H1 (cell line): ENCODE measurements around the gene SLC66A2. TPM values are rescaled to one million over a fixed set of nuclear protein-coding genes. Genes with fewer than 3 reads are reported as not detected.

Source experiments
- GABPA ChIP-seq: IDR thresholded peaks from 2 replicates; pipeline ENCODE4 v1.6.1; 2011; ENCODE audit warnings: mild to moderate bottlenecking, low read length, moderate library complexity, borderline replicate concordance; ENCODE audit not compliant: insufficient read depth
- HDAC6 ChIP-seq: IDR thresholded peaks from one replicate; pipeline ENCODE4 v1.7.1; 2012; ENCODE audit warnings: low read depth, mild to moderate bottlenecking, inconsistent platforms, low read length, moderate library complexity
- polyA plus RNA-seq, 7 experiments: library from polyadenylated mRNA; depleted of rRNA in 3 of 7; stranded (reverse) in 5 of 7; unstranded in 2 of 7; fragments of >200 nt in 5 of 7; fragments of 200-250 nt in 2 of 7; gene quantifications; 1 replicate in 5 of 7; 2 replicates in 1 of 7; 4 replicates in 1 of 7; pipeline versions ENCODE4 v1.2.1 to v1.2.3, GENCODE V29; 2011 to 2013; ENCODE audit warnings: missing spikeins in 2 of 7, mixed read lengths in 2 of 7
- total RNA-seq: library from RNA; stranded (reverse); fragmentation: NEBNext Ultra II Directional; extraction: Animal tissue kit (Norgen Biotek cat#: 25700); gene quantifications from 2 replicates; pipeline ENCODE4 v1.2.1, GENCODE V29; 2021
- TF ChIP-seq, protein P1 (sequence below), 3 experiments: IDR thresholded peaks; 1 replicate in 2 of 3; 2 replicates in 1 of 3; pipeline versions ENCODE4 v1.5.1 to v1.6.1; 2011; ENCODE audit warnings: low read length in 3 of 3, mild to moderate bottlenecking in 3 of 3, inconsistent platforms in 2 of 3, low read depth in 1 of 3, moderate library complexity in 1 of 3; ENCODE audit not compliant: insufficient read depth in 1 of 3; ENCODE audit errors: control extremely low read depth in 1 of 3
- TF ChIP-seq, protein P2 (sequence below): IDR thresholded peaks from 2 replicates; pipeline ENCODE4 v1.6.1; 2012; ENCODE audit warnings: low read length, inconsistent platforms
- TF ChIP-seq, protein P3 (sequence below): IDR thresholded peaks from 2 replicates; pipeline ENCODE4 v1.6.1; 2011; ENCODE audit warnings: low read depth, mild to moderate bottlenecking, low read length; ENCODE audit not compliant: insufficient read depth

SLC66A2 gene
- total and polyA plus RNA-seq, 2 of the 8 experiments (the other 6 are each of a cell fraction or from before 2014, with no cell fraction given): 15.0 to 18.9 TPM

DNA sequence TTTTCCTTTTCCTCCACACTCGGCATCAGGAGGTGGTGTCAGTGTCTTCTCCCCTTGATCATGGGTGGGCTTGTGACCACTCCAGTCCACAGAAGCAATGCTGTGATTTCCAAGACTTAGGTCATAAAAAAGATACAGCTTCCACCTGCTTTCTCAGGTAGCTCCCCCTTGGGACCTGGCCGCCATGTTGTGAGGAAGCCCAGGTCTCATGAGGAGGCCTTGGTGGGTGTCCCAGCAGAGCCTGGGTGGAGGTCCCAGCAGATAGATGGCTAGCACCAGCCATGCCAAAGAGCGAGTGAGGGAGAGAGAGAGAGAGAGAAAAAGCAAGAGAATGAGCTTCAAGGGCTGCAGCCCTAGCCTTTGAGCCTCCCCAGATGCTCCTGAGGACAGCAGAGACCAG is 16.0 kb downstream of the SLC66A2 start (continued):
- TF ChIP-seq, protein P1, sequence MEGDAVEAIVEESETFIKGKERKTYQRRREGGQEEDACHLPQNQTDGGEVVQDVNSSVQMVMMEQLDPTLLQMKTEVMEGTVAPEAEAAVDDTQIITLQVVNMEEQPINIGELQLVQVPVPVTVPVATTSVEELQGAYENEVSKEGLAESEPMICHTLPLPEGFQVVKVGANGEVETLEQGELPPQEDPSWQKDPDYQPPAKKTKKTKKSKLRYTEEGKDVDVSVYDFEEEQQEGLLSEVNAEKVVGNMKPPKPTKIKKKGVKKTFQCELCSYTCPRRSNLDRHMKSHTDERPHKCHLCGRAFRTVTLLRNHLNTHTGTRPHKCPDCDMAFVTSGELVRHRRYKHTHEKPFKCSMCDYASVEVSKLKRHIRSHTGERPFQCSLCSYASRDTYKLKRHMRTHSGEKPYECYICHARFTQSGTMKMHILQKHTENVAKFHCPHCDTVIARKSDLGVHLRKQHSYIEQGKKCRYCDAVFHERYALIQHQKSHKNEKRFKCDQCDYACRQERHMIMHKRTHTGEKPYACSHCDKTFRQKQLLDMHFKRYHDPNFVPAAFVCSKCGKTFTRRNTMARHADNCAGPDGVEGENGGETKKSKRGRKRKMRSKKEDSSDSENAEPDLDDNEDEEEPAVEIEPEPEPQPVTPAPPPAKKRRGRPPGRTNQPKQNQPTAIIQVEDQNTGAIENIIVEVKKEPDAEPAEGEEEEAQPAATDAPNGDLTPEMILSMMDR (IDR thresholded peaks at IDR 0.05; ENCODE audit: control extremely low read depth in 1 of 3, insufficient read depth in 1 of 3, low read depth in 1 of 3, low read length in 3 of 3): no peak
- TF ChIP-seq GABPA (no peak), HDAC6 (no peak)
- TF ChIP-seq, protein P2, sequence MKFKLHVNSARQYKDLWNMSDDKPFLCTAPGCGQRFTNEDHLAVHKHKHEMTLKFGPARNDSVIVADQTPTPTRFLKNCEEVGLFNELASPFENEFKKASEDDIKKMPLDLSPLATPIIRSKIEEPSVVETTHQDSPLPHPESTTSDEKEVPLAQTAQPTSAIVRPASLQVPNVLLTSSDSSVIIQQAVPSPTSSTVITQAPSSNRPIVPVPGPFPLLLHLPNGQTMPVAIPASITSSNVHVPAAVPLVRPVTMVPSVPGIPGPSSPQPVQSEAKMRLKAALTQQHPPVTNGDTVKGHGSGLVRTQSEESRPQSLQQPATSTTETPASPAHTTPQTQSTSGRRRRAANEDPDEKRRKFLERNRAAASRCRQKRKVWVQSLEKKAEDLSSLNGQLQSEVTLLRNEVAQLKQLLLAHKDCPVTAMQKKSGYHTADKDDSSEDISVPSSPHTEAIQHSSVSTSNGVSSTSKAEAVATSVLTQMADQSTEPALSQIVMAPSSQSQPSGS: no peak
- TF ChIP-seq, protein P3, sequence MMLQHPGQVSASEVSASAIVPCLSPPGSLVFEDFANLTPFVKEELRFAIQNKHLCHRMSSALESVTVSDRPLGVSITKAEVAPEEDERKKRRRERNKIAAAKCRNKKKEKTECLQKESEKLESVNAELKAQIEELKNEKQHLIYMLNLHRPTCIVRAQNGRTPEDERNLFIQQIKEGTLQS: no peak
